Measurements from ENCODE around the gene ESPL1. TPM values are rescaled to one million over a fixed set of nuclear protein-coding genes. Genes with fewer than 3 reads are reported as not detected.
A peak's percentile ranks its signal among the peaks of the same experiment; 100 is the strongest.

ESPL1 gene
- total RNA-seq, 1 experiment from 2014 or later, result 54.6 TPM

DNA sequence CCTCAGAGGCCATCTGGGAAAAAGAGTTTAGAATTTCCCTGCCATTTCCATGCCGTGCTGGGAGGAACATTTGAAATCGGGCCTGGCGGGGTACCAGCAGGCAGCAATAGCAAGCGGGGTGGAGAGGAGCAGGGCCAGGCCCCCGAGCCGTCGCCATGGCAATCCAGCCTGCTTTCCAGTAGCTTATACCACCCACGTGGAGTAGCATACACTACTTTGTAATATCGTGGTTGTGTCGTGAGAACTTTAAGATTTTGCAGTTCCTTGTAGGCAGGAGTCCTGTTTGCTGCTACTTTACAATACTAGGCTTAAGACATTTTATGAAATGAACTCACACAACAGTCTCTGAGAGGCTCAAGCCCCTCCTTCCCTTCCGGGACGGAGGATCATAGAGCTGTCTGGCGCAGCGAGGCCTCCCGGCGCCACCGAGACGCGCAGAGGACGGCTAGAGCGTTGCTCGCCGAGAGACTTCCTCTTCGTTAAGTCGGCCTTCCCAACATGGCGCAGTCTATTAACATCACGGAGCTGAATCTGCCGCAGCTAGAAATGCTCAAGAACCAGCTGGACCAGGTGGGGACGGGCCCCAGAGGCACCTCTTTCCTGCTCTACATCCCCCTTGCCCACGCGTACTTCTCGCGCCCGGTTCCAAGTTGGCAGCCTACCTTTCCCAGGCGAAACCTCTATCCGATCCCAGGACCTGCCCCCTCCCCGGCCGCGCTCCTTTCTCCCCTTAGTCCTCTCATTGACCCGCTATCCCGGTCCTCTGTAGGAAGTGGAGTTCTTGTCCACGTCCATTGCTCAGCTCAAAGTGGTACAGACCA is 27.2 kb downstream of the ESPL1 start, which contains the start of gene PFDN5:
Gene PFDN5, plus strand, starts transcription at position 473 of the 821 bp plus-strand sequence. Its CDS starts 26 bp downstream, at position 499.
- intact Hi-C loops (cut with micrococcal nuclease; ENCODE audit: unreplicated experiment), result no loop called here

More for the DNA sequence above, 27.2 kb downstream of the ESPL1 start, which contains the start of gene PFDN5:
- peaks cover 33% of the 10 kb centered on the region for H3K4me1 ChIP-seq (ENCODE audit: control insufficient read depth, insufficient read depth, low read length)
- ChIA-PET CTCF (interaction anchor here (0.6 to 1.2 kb wide), 3 partner anchors 26 to 106 kb away, joined by 3 to 5 read pairs (median 4); partner anchors contain the start of gene AAAS), POLR2A (interaction anchor here (0.6 to 1.5 kb wide), 3 partner anchors 16 to 59 kb away, joined by 4 to 17 read pairs (median 6); partner anchors contain the start of gene AAAS)
- no peak for TF ChIP-seq CTCF (IDR thresholded peaks at IDR 0.05)
- peak; percentile 87 for TF ChIP-seq POLR2AphosphoS5 (IDR thresholded peaks at IDR 0.05; ENCODE audit: low read depth, low read length)
- TF ChIP-seq TCF7L2 (IDR thresholded peaks at IDR 0.05; ENCODE audit: low read depth, low read length), result no peak
- TF ChIP-seq REST (IDR thresholded peaks at IDR 0.05; ENCODE audit: insufficient read depth in 1 of 2, low read depth in 2 of 2, low read length in 1 of 2), result 0 out of 4 replicates have a peak, but pooled peaks of 1 of the 2 experiments have one; percentile 24
- TF ChIP-seq SIN3A (IDR thresholded peaks at IDR 0.05; ENCODE audit: borderline replicate concordance, insufficient read depth, low read depth, low read length), result no peak
- H3K9me3 ChIP-seq (ENCODE audit: control insufficient read depth, insufficient read depth, low read depth, low read length), result no peaks in the 10 kb centered on the region
- H3K27ac ChIP-seq (ENCODE audit: low read length), result peak within 1 kb of the TSS; percentile 95
- H3K36me3 ChIP-seq (ENCODE audit: control insufficient read depth, insufficient read depth, low read length), result peaks cover 3% of the 10 kb centered on the region; the same call in 1 of the 2 replicates
- in situ Hi-C loops (cut with HindIII; ENCODE audit: low pct_unique_long_range_greater_than_20kb, low sequenced_read_pairs), result no loop called here
- H3K27me3 ChIP-seq (ENCODE audit: control insufficient read depth, insufficient read depth, low read length), result no peaks in the 10 kb centered on the region
- peak within 1 kb of the TSS; percentile 69 to 95 for H3K4me3 ChIP-seq (ENCODE audit: low read depth in 2 of 2, low read length in 2 of 2)
- DNase-seq (ENCODE audit: low read depth, low spot score) (peak; percentile 85), ATAC-seq (peak; percentile 90)
- BruUV-seq (replicated peaks), result no TSS peak

Data from Panc1 (cell line).